K562 (cell line): ENCODE measurements around the gene TYSND1. TPM values are rescaled to one million over a fixed set of nuclear protein-coding genes. Genes with fewer than 3 reads are reported as not detected.

Source experiments
- ATAC-seq: fragments of 200-7000 bp; cut with Tn5 transposase; 3 replicates; pipeline ENCODE4 v1.9.1; 2020; ENCODE audit warnings: moderate library complexity
- BruUV-seq: library from RNA; stranded (reverse); fragments of 400-500 nt; replicated peaks from 2 replicates; lab custom pipeline; 2021; lab: Mats Ljungman, UMichigan
- CTCF ChIA-PET: fragments of 300-600 bp; formaldehyde crosslinking; extraction: SDS; loops from one replicate; lab custom pipeline; 2021; ENCODE audit warnings: low intra/inter-chr PET ratio; lab: Yijun Ruan, JAX
- POLR2A ChIA-PET: fragments of 300-600, 350-650 bp; sonication (Branson Sonifier 250); formaldehyde crosslinking; extraction: SDS; loops from one replicate; lab custom pipeline; 2021; ENCODE audit warnings: antibody characterized with exemption, inconsistent platforms; lab: Yijun Ruan, JAX
- DNase-seq, 4 experiments: peaks; one replicate each; pipeline versions ENCODE4 v3.0.0 to v3.0.0-alpha.2; 2011 to 2018; ENCODE audit warnings: low spot score in 3 of 4, mixed read lengths in 3 of 4; ENCODE audit errors: extremely low read depth in 1 of 4
- FAIRE-seq: peaks from 2 replicates; lab custom pipeline; 2011; peaks lifted over from hg19 to GRCh38; lab: Jason Lieb, UNC
- H2AFZ ChIP-seq: 2 replicates; pipeline ENCODE4 v1.6.0; 2011; ENCODE audit warnings: low read depth, low read length, control low read depth, inconsistent platforms
- H3K27ac ChIP-seq: fragments of 200-600 bp; 3 replicates; pipeline ENCODE4 v1.8.0; 2011; ENCODE audit warnings: low read depth, mild to moderate bottlenecking, control low read depth, inconsistent platforms, low read length, moderate library complexity, mixed read lengths; ENCODE audit errors: extremely low read depth
- H3K27me3 ChIP-seq, 2 experiments: fragments of 300-600 bp in 1 of 2; 2 replicates in 1 of 2; 3 replicates in 1 of 2; pipeline versions ENCODE4 v1.6.0 to v1.8.0; 2011; ENCODE audit warnings: inconsistent platforms in 2 of 2, low read length in 2 of 2, mild to moderate bottlenecking in 1 of 2, mixed read lengths in 1 of 2, moderate library complexity in 1 of 2; ENCODE audit not compliant: control insufficient read depth in 2 of 2, insufficient read depth in 2 of 2
- H3K36me3 ChIP-seq: fragments of 300-600 bp; 3 replicates; pipeline ENCODE4 v1.8.0; 2011; ENCODE audit warnings: mild to moderate bottlenecking, low read length, inconsistent platforms; ENCODE audit not compliant: control insufficient read depth, insufficient read depth
- H3K4me1 ChIP-seq, 2 experiments: fragments of 200-600 bp in 1 of 2; replicated peaks in 1 of 2; 2 replicates in 1 of 2; 3 replicates in 1 of 2; pipeline versions ENCODE4 v1.5.1 to v1.8.0; 2011; ENCODE audit warnings: inconsistent platforms in 2 of 2, low read length in 2 of 2, mild to moderate bottlenecking in 1 of 2, mixed read lengths in 1 of 2, moderate library complexity in 1 of 2; ENCODE audit not compliant: control insufficient read depth in 2 of 2, insufficient read depth in 2 of 2
- H3K4me2 ChIP-seq: 2 replicates; pipeline ENCODE4 v1.6.1; 2011; ENCODE audit warnings: low read length, control low read depth, inconsistent platforms, mixed read lengths; ENCODE audit not compliant: insufficient read depth
- H3K4me3 ChIP-seq: fragments of 200-600 bp; sonication (generic), shearing (Covaris generic); 2 replicates; pipeline ENCODE4 v1.5.1; 2016; ENCODE audit warnings: control low read depth, inconsistent platforms
- H3K79me2 ChIP-seq: fragments of 200-600 bp; 3 replicates; pipeline ENCODE4 v1.8.0; 2011; ENCODE audit warnings: low read length, inconsistent platforms; ENCODE audit not compliant: control insufficient read depth, insufficient read depth
- H3K9ac ChIP-seq, 2 experiments: 2 replicates each; pipeline versions ENCODE4 v1.6.0 to v1.6.1; 2011; ENCODE audit warnings: low read depth in 2 of 2, low read length in 2 of 2, control low read depth in 1 of 2, inconsistent platforms in 1 of 2, mild to moderate bottlenecking in 1 of 2, mixed read lengths in 1 of 2; ENCODE audit not compliant: insufficient read depth in 1 of 2
- H3K9me1 ChIP-seq: one replicate; pipeline ENCODE4 v1.6.0; 2011; ENCODE audit warnings: inconsistent platforms, mild to moderate bottlenecking, low read length, moderate library complexity; ENCODE audit not compliant: control insufficient read depth, insufficient read depth
- H3K9me3 ChIP-seq: replicated peaks from 2 replicates; pipeline ENCODE4 v1.5.1; 2011; ENCODE audit warnings: low read depth, low read length, inconsistent platforms; ENCODE audit not compliant: control insufficient read depth, insufficient read depth
- H4K20me1 ChIP-seq: replicated peaks from 2 replicates; pipeline ENCODE4 v1.6.1; 2011; ENCODE audit warnings: low read length, inconsistent platforms, mixed read lengths; ENCODE audit not compliant: control insufficient read depth, insufficient read depth
- CREBBP ChIP-seq: IDR thresholded peaks from one replicate; pipeline ENCODE4 v1.6.1; 2012; ENCODE audit warnings: low read depth, mild to moderate bottlenecking, control low read depth, inconsistent platforms, low read length
- DDX20 ChIP-seq: fragments of 450-650 bp; IDR thresholded peaks from 2 replicates; pipeline ENCODE4 v1.6.1; 2016; ENCODE audit warnings: missing genetic modification characterization, low read depth, mild to moderate bottlenecking, missing compliant biosample characterization, moderate library complexity
- HLTF ChIP-seq: fragments of 450-650 bp; IDR thresholded peaks from 2 replicates; pipeline ENCODE4 v1.6.1; 2016
- HNRNPLL ChIP-seq: fragments of 200-400 bp; formaldehyde crosslinking; IDR thresholded peaks from 2 replicates; pipeline ENCODE4 v1.6.1; 2017; ENCODE audit warnings: low read length, low read depth, mild to moderate bottlenecking; ENCODE audit not compliant: poor library complexity, severe bottlenecking
- KLF10 ChIP-seq: fragments of 250-450 bp; sonication (Bioruptor Pico); IDR thresholded peaks from 2 replicates; pipeline ENCODE4 v1.6.1; 2021; ENCODE audit warnings: matching md5 sums
- MAFG ChIP-seq: fragments of 450-650 bp; conservative IDR thresholded peaks from 2 replicates; pipeline ENCODE4 v1.6.1; 2016; ENCODE audit warnings: missing genetic modification characterization, missing compliant biosample characterization
- PHB2 ChIP-seq: fragments of 450-650 bp; IDR thresholded peaks from 2 replicates; pipeline ENCODE4 v1.6.1; 2017; ENCODE audit warnings: low read depth
- RAD21 ChIP-seq, 2 experiments: fragments of 250-450 bp in 1 of 2; fragments of 450-650 bp in 1 of 2; sonication (Bioruptor Pico) in 1 of 2; formaldehyde crosslinking in 1 of 2; IDR thresholded peaks in 1 of 2; conservative IDR thresholded peaks in 1 of 2; 2 replicates each; pipeline versions ENCODE4 v1.4.0 to v1.8.0; 2020 to 2022; ENCODE audit warnings: mild to moderate bottlenecking in 2 of 2, moderate library complexity in 1 of 2
- SOX6 ChIP-seq: fragments of 450-650 bp; IDR thresholded peaks from 2 replicates; pipeline ENCODE4 v1.6.1; 2014; ENCODE audit warnings: mild to moderate bottlenecking
- SP1 ChIP-seq: sonication (generic); formaldehyde crosslinking; IDR thresholded peaks from 2 replicates; pipeline ENCODE4 v1.8.1; 2022; ENCODE audit warnings: mild to moderate bottlenecking, missing genetic modification reagents
- TBL1XR1 ChIP-seq, 2 experiments: IDR thresholded peaks; 2 replicates each; pipeline ENCODE4 v1.6.1; 2012; ENCODE audit warnings: improper control_type of control experiment in 2 of 2, low read length in 2 of 2, mild to moderate bottlenecking in 1 of 2
- TRIM24 ChIP-seq, 2 experiments: fragments of 450-650 bp; IDR thresholded peaks; 2 replicates each; pipeline ENCODE4 v1.6.1; 2016
- TSC22D4 ChIP-seq: fragments of 450-650 bp; IDR thresholded peaks from 2 replicates; pipeline ENCODE4 v1.6.1; 2016; ENCODE audit warnings: missing genetic modification characterization, missing biosample characterization, control low read depth
- ZNF24 ChIP-seq: fragments of 450-650 bp; IDR thresholded peaks from 2 replicates; pipeline ENCODE4 v1.6.1; 2016
- ZNF263 ChIP-seq: sonication (generic); formaldehyde crosslinking; IDR thresholded peaks from 2 replicates; pipeline ENCODE4 v1.8.0; 2022; ENCODE audit warnings: mild to moderate bottlenecking, missing genetic modification reagents, borderline replicate concordance
- WGBS: fragments of 100-300 bp; shearing (Covaris generic); methylation state at CpG from one replicate; pipeline ENCODE4 v1.1.6; 2016; ENCODE audit warnings: low coverage, mixed read lengths; ENCODE audit not compliant: insufficient coverage; ENCODE audit errors: missing lambda C conversion rate; 5-methylcytosine and 5-hydroxymethylcytosine counted together
- in situ Hi-C: fragments of 300-500 bp; cut with MboI; formaldehyde crosslinking; loops from 4 replicates; pipeline ENCODE4 v1.15.0; 2018; ENCODE audit warnings: inconsistent platforms, mixed read lengths
- intact Hi-C: fragments of 100-400 bp; cut with micrococcal nuclease; formaldehyde crosslinking; loops from 2 replicates; pipeline ENCODE4 v1.14.2; 2022
- polyA plus RNA-seq, 8 experiments: library from polyadenylated mRNA; depleted of rRNA in 4 of 8; stranded (reverse) in 5 of 8; unstranded in 3 of 8; fragments of >200 nt; fragmentation: Nextera tagmentation in 2 of 8; fragmentation: Illumina TruSeq in 1 of 8; extraction: Ambion mirVana in 2 of 8; extraction: Trizol in 1 of 8; gene quantifications; 2 replicates each; pipeline versions ENCODE4 v1.2.1 to v1.2.3, GENCODE V29; 2011 to 2014; ENCODE audit warnings: inconsistent platforms in 1 of 8, missing spikeins in 1 of 8
- total RNA-seq, 7 experiments: library from RNA; depleted of rRNA in 6 of 7; stranded (reverse); fragments of >200 nt in 6 of 7; fragmentation: Illumina TruSeq in 2 of 7; extraction: Trizol in 2 of 7; gene quantifications; 2 replicates each; pipeline versions ENCODE4 v1.2.1 to v1.2.3, GENCODE V29; 2011 to 2021; ENCODE audit warnings: low replicate concordance in 1 of 7
- TF ChIP-seq, protein P1 (sequence below): sonication (generic); formaldehyde crosslinking; IDR thresholded peaks from 2 replicates; pipeline ENCODE4 v1.8.1; 2023; ENCODE audit warnings: mild to moderate bottlenecking, missing genetic modification reagents
- TF ChIP-seq, protein P2 (sequence below), 2 experiments: fragments of 450-650 bp; IDR thresholded peaks; 2 replicates each; pipeline ENCODE4 v1.6.1; 2018; ENCODE audit warnings: mild to moderate bottlenecking in 2 of 2, low read depth in 1 of 2; ENCODE audit not compliant: partially characterized antibody in 2 of 2

Gene TYSND1
- total and polyA plus RNA-seq, 9 of the 15 experiments (the other 6 are each of a cell fraction or from before 2014, with no cell fraction given): 0.60 to 2.0 (median 1.3) TPM

DNA sequence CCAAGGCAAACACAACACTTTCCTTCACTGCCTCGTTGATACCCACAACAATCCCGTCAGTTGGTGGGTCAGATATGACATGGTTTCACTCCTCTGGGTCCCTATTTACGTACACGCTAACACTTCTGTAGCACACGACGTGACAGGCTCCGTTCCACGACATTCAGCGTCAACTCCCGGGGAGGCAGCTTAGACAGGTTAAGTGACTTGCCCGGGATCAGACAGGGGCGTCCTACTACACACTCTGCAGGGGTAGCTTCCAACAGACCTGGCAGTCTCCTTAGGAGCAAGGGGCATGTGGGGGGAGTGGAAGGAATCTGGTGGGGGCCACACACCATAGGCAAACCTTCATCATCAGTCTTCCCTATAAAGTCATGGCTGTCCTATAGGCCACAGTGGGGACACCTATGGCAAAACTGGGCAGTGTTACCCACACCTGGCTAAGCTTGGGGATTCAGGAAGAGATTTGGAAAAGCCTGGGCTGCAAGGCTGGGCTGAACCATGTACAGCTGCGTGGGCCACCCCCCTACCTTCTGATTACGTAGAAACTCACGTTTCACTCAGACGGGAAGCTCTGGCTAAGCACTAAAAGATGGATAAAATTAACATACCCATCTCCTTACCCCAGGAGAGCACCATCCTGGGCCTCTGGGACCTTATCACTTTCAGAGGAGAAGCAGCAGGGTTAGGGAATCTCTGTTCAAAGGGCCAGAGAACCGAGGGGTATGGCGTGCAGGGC lies 2.0 kb downstream of the TYSND1 start:
- POLR2A ChIA-PET: interaction anchor here (1.6 kb wide), 1 partner anchor 13 kb away, joined by 5 read pairs; no protein-coding TSS in a partner anchor
- TF ChIP-seq, protein P1, sequence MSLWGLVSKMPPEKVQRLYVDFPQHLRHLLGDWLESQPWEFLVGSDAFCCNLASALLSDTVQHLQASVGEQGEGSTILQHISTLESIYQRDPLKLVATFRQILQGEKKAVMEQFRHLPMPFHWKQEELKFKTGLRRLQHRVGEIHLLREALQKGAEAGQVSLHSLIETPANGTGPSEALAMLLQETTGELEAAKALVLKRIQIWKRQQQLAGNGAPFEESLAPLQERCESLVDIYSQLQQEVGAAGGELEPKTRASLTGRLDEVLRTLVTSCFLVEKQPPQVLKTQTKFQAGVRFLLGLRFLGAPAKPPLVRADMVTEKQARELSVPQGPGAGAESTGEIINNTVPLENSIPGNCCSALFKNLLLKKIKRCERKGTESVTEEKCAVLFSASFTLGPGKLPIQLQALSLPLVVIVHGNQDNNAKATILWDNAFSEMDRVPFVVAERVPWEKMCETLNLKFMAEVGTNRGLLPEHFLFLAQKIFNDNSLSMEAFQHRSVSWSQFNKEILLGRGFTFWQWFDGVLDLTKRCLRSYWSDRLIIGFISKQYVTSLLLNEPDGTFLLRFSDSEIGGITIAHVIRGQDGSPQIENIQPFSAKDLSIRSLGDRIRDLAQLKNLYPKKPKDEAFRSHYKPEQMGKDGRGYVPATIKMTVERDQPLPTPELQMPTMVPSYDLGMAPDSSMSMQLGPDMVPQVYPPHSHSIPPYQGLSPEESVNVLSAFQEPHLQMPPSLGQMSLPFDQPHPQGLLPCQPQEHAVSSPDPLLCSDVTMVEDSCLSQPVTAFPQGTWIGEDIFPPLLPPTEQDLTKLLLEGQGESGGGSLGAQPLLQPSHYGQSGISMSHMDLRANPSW (CRISPR knock-in tag): no peak
- TF ChIP-seq PHB2 (no peak), KLF10 (CRISPR knock-in tag) (no peak), RAD21 (CRISPR knock-in tag; conservative IDR thresholded peaks at IDR 0.05 in 1 of 2, IDR thresholded peaks at IDR 0.05 in 1 of 2) (no peak), HNRNPLL (no peak), TBL1XR1 (IDR thresholded peaks at IDR 0.05; ENCODE audit: low read length in 2 of 2) (no peak), SP1 (CRISPR knock-in tag) (no peak), SOX6 (no peak), MAFG (tag) (no peak), DDX20 (no peak), TSC22D4 (no peak), ZNF263 (CRISPR knock-in tag) (no peak), CREBBP (no peak), TRIM24 (IDR thresholded peaks at IDR 0.05) (no peak), HLTF (no peak), ZNF24 (no peak)
- TF ChIP-seq, protein P2, sequence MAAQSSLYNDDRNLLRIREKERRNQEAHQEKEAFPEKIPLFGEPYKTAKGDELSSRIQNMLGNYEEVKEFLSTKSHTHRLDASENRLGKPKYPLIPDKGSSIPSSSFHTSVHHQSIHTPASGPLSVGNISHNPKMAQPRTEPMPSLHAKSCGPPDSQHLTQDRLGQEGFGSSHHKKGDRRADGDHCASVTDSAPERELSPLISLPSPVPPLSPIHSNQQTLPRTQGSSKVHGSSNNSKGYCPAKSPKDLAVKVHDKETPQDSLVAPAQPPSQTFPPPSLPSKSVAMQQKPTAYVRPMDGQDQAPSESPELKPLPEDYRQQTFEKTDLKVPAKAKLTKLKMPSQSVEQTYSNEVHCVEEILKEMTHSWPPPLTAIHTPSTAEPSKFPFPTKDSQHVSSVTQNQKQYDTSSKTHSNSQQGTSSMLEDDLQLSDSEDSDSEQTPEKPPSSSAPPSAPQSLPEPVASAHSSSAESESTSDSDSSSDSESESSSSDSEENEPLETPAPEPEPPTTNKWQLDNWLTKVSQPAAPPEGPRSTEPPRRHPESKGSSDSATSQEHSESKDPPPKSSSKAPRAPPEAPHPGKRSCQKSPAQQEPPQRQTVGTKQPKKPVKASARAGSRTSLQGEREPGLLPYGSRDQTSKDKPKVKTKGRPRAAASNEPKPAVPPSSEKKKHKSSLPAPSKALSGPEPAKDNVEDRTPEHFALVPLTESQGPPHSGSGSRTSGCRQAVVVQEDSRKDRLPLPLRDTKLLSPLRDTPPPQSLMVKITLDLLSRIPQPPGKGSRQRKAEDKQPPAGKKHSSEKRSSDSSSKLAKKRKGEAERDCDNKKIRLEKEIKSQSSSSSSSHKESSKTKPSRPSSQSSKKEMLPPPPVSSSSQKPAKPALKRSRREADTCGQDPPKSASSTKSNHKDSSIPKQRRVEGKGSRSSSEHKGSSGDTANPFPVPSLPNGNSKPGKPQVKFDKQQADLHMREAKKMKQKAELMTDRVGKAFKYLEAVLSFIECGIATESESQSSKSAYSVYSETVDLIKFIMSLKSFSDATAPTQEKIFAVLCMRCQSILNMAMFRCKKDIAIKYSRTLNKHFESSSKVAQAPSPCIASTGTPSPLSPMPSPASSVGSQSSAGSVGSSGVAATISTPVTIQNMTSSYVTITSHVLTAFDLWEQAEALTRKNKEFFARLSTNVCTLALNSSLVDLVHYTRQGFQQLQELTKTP (IDR thresholded peaks at IDR 0.05; ENCODE audit: low read depth in 1 of 2, partially characterized antibody in 2 of 2): no peak

More for the DNA sequence above, 2.0 kb downstream of the TYSND1 start:
- no peaks in the 10 kb centered on the region for H3K27me3 ChIP-seq
- no peak overlapping the region for H3K4me3 ChIP-seq
- BruUV-seq: no TSS peak
- in situ Hi-C loops: no loop called here
- no peak overlapping the region for H3K4me2 ChIP-seq
- WGBS: 86% methylated on average over 18 of the region's 18 CpGs
- intact Hi-C loops: no loop called here
- peaks cover 6% of the 10 kb centered on the region for H3K9me3 ChIP-seq
- peaks cover 3% of the 10 kb centered on the region for H3K9me1 ChIP-seq
- no peaks in the 10 kb centered on the region for H3K79me2 ChIP-seq
- H3K9ac ChIP-seq: no peak overlapping the region
- peaks cover 55% of the 10 kb centered on the region; the same call in 2 of the 3 replicates for H3K36me3 ChIP-seq
- ATAC-seq (no peak), FAIRE-seq (no peak), DNase-seq (no peak)
- H3K27ac ChIP-seq: no peak overlapping the region
- H4K20me1 ChIP-seq: 0 out of 2 replicates have a peak, but pooled peaks cover 11% of the 10 kb centered on the region
- H3K4me1 ChIP-seq: peaks cover 0 to 11% of the 10 kb centered on the region in 2 experiments; a peak in 2 of 5 replicates
- no peak overlapping the region for H2AFZ ChIP-seq
- CTCF ChIA-PET: no interaction called here
